ENCODE data around the gene GREM1.

GREM1 gene

GRCh38 chr15:32676169-32676568 lies 41.6 kb upstream of the GREM1 start:
- no peaks in the 10 kb centered on the region for H3K9me3 ChIP-seq (replicated peaks in 1 of 11)
- H3K4me1 ChIP-seq = peaks cover 15 to 38% (median 23%) of the 10 kb centered on the region in 10 experiments
- H3K4me2 ChIP-seq = no peak overlapping the region
- H3K9ac ChIP-seq = no peak overlapping the region
- no peak for TF ChIP-seq Cebpa-rat (IDR thresholded peaks at IDR 0.05)
- no peaks in the 10 kb centered on the region for H3K36me3 ChIP-seq
- H3K4me3 ChIP-seq = no peak overlapping the region
- 0 out of 22 replicates have a peak, but pooled peaks cover 0 to 4% (median 0%) of the 10 kb centered on the region in 11 experiments for H4K20me1 ChIP-seq
- peaks cover 0 to 5% (median 0%) of the 10 kb centered on the region in 11 experiments; a peak in 1 of 22 replicates for H3K27me3 ChIP-seq
- no peak overlapping the region for H3K27ac ChIP-seq

GRCh38 chr15:32677238-32677750 lies 40.5 kb upstream of the GREM1 start:
- Histone ChIP-seq H3K9ac (no peak overlapping the region), H3K27ac (no peak overlapping the region), H3K4me2 (peak overlapping the region in 1 of 11 experiments; percentile 22; a peak in 1 of 22 replicates), H3K4me1 (peaks cover 6 to 27% (median 12%) of the 10 kb centered on the region in 10 experiments), H3K9me3 (replicated peaks in 1 of 11) (no peaks in the 10 kb centered on the region), H3K4me3 (no peak overlapping the region), H3K27me3 (peaks cover 0 to 3% (median 0%) of the 10 kb centered on the region in 11 experiments; a peak in 1 of 22 replicates), H4K20me1 (0 out of 22 replicates have a peak, but pooled peaks cover 0 to 2% (median 0%) of the 10 kb centered on the region in 11 experiments), H3K36me3 (no peaks in the 10 kb centered on the region)
- TF ChIP-seq Cebpa-rat (IDR thresholded peaks at IDR 0.05) = no peak

GRCh38 chr15:32679298-32679690 lies 38.5 kb upstream of the GREM1 start:
- H3K27ac ChIP-seq = no peak overlapping the region
- no peaks in the 10 kb centered on the region for H3K36me3 ChIP-seq
- H3K9me3 ChIP-seq (replicated peaks in 1 of 11) = no peaks in the 10 kb centered on the region
- H3K27me3 ChIP-seq = no peaks in the 10 kb centered on the region
- peaks cover 6 to 23% (median 17%) of the 10 kb centered on the region in 10 experiments for H3K4me1 ChIP-seq
- H3K9ac ChIP-seq = no peak overlapping the region
- H3K4me3 ChIP-seq = no peak overlapping the region
- no peaks in the 10 kb centered on the region for H4K20me1 ChIP-seq
- H3K4me2 ChIP-seq = peak overlapping the region in 7 of 11 experiments; percentile 2 to 53 (median 30); a peak in 9 of 22 replicates
- TF ChIP-seq Cebpa-rat (IDR thresholded peaks at IDR 0.05) = no peak

- no peak for TF ChIP-seq Cebpa-rat (IDR thresholded peaks at IDR 0.05)
- Histone ChIP-seq H3K9me3 (replicated peaks in 1 of 11) (peaks cover 0 to 4% (median 0%) of the 10 kb centered on the region in 11 experiments; a peak in 1 of 22 replicates), H3K27ac (no peak overlapping the region), H3K9ac (no peak overlapping the region), H4K20me1 (no peaks in the 10 kb centered on the region), H3K4me1 (peaks cover 11 to 45% (median 20%) of the 10 kb centered on the region in 10 experiments), H3K4me3 (no peak overlapping the region), H3K27me3 (no peaks in the 10 kb centered on the region), H3K4me2 (peak overlapping the region in 1 of 11 experiments; percentile 1; a peak in 1 of 22 replicates), H3K36me3 (no peaks in the 10 kb centered on the region)
These were observed 35.2 kb upstream of the GREM1 start for GRCh38 chr15:32682569-32682968.

- H3K4me2 ChIP-seq = peak overlapping the region in 3 of 11 experiments; percentile 56 to 73 (median 62); a peak in 4 of 22 replicates
- no peak overlapping the region for H3K9ac ChIP-seq
- H4K20me1 ChIP-seq = no peaks in the 10 kb centered on the region
- no peaks in the 10 kb centered on the region for H3K36me3 ChIP-seq
- H3K27me3 ChIP-seq = no peaks in the 10 kb centered on the region
- H3K4me3 ChIP-seq = no peak overlapping the region
- H3K9me3 ChIP-seq (replicated peaks in 1 of 11) = peaks cover 0 to 4% (median 0%) of the 10 kb centered on the region in 11 experiments; a peak in 1 of 22 replicates
- no peak for TF ChIP-seq Cebpa-rat (IDR thresholded peaks at IDR 0.05)
- peaks cover 11 to 45% (median 20%) of the 10 kb centered on the region in 10 experiments for H3K4me1 ChIP-seq
- no peak overlapping the region for H3K27ac ChIP-seq
These were observed 34.7 kb upstream of the GREM1 start for GRCh38 chr15:32682977-32683630.

GRCh38 chr15:32683906-32684584 lies 33.8 kb upstream of the GREM1 start:
- Histone ChIP-seq H3K9ac (no peak overlapping the region), H3K4me1 (peaks cover 11 to 45% (median 19%) of the 10 kb centered on the region in 10 experiments), H3K4me2 (peak overlapping the region; percentile 25 to 73 (median 47); a peak in 21 of 22 replicates), H3K36me3 (no peaks in the 10 kb centered on the region), H3K9me3 (replicated peaks in 1 of 11) (peaks cover 0 to 4% (median 0%) of the 10 kb centered on the region in 11 experiments; a peak in 1 of 22 replicates), H3K27me3 (no peaks in the 10 kb centered on the region), H4K20me1 (no peaks in the 10 kb centered on the region), H3K4me3 (no peak overlapping the region), H3K27ac (0 out of 22 replicates have a peak overlapping the region, but pooled peaks of 1 of the 11 experiments have one; percentile 27)
- no peak for TF ChIP-seq Cebpa-rat (IDR thresholded peaks at IDR 0.05)

- no peak for TF ChIP-seq Cebpa-rat (IDR thresholded peaks at IDR 0.05)
- Histone ChIP-seq H3K36me3 (no peaks in the 10 kb centered on the region), H3K4me3 (no peak overlapping the region), H3K27me3 (no peaks in the 10 kb centered on the region), H3K9me3 (replicated peaks in 1 of 11) (peaks cover 0 to 4% (median 0%) of the 10 kb centered on the region in 11 experiments; a peak in 1 of 22 replicates), H3K4me1 (peaks cover 9 to 45% (median 11%) of the 10 kb centered on the region in 10 experiments), H3K9ac (no peak overlapping the region), H3K27ac (no peak overlapping the region), H3K4me2 (peak overlapping the region in 2 of 11 experiments; percentile 39 to 73; a peak in 4 of 22 replicates), H4K20me1 (no peaks in the 10 kb centered on the region)
These were observed 32.2 kb upstream of the GREM1 start for GRCh38 chr15:32685576-32685975.

- Histone ChIP-seq H3K4me3 (no peak overlapping the region), H3K9ac (no peak overlapping the region)
These were observed 30.2 kb upstream of the GREM1 start for GRCh38 chr15:32687556-32687955.

GRCh38 chr15:32688151-32688639 lies 29.6 kb upstream of the GREM1 start:
- H3K9me3 ChIP-seq (replicated peaks in 1 of 11) = peaks cover 0 to 4% (median 0%) of the 10 kb centered on the region in 11 experiments; a peak in 1 of 22 replicates
- H4K20me1 ChIP-seq = no peaks in the 10 kb centered on the region
- TF ChIP-seq Cebpa-rat (IDR thresholded peaks at IDR 0.05) = no peak
- no peak overlapping the region for H3K27ac ChIP-seq
- no peak overlapping the region for H3K4me3 ChIP-seq
- no peak overlapping the region for H3K9ac ChIP-seq
- no peaks in the 10 kb centered on the region for H3K36me3 ChIP-seq
- peaks cover 9 to 47% (median 11%) of the 10 kb centered on the region in 10 experiments for H3K4me1 ChIP-seq
- 0 out of 22 replicates have a peak overlapping the region, but pooled peaks of 1 of the 11 experiments have one; percentile 10 for H3K4me2 ChIP-seq
- H3K27me3 ChIP-seq = no peaks in the 10 kb centered on the region

More at GRCh38 chr15:32687556-32687955, 30.2 kb upstream of the GREM1 start:
- H3K27me3 ChIP-seq = no peaks in the 10 kb centered on the region
- H3K36me3 ChIP-seq = no peaks in the 10 kb centered on the region
- H3K9me3 ChIP-seq (replicated peaks in 1 of 11) = peaks cover 0 to 4% (median 0%) of the 10 kb centered on the region in 11 experiments; a peak in 1 of 22 replicates
- H3K4me2 ChIP-seq = no peak overlapping the region
- no peaks in the 10 kb centered on the region for H4K20me1 ChIP-seq
- TF ChIP-seq Cebpa-rat (IDR thresholded peaks at IDR 0.05) = no peak
- no peak overlapping the region for H3K27ac ChIP-seq
- peaks cover 9 to 50% (median 11%) of the 10 kb centered on the region in 10 experiments for H3K4me1 ChIP-seq

All from BLaER1 treated with 17β-estradiol and CSF1 and Interleukin-3, amounts not matched to agents 10 nM and 100 nM (cell line).